ENCODE results near the gene DPM1.
"Not testable (repeated sequence)": the region's sequence is repeated elsewhere in the genome, so short reads cannot be mapped to it uniquely, and the experiment has no call there.

Gene DPM1

DNA sequence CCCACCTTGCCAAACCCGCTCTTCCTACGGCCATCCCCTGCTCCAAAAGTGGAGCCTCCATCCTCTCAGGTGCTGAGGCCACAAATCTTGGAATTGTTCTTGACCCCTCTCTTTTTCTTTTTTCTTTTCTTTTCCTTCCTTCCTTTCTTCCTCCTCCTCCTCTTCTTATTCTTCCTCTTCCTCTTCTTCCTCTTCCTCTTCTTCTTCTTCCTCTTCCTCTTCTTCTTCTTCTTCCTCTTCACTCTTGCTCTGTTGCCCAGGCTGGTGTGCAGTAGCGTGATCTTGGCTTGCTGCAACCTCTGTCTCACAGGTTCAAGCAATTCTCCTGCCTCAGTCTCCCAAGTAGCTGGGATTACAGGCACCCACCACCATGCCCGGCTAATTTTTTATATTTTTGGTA lies 20.2 kb upstream of the DPM1 start:
- DNase-seq: not testable (repeated sequence)

DNA sequence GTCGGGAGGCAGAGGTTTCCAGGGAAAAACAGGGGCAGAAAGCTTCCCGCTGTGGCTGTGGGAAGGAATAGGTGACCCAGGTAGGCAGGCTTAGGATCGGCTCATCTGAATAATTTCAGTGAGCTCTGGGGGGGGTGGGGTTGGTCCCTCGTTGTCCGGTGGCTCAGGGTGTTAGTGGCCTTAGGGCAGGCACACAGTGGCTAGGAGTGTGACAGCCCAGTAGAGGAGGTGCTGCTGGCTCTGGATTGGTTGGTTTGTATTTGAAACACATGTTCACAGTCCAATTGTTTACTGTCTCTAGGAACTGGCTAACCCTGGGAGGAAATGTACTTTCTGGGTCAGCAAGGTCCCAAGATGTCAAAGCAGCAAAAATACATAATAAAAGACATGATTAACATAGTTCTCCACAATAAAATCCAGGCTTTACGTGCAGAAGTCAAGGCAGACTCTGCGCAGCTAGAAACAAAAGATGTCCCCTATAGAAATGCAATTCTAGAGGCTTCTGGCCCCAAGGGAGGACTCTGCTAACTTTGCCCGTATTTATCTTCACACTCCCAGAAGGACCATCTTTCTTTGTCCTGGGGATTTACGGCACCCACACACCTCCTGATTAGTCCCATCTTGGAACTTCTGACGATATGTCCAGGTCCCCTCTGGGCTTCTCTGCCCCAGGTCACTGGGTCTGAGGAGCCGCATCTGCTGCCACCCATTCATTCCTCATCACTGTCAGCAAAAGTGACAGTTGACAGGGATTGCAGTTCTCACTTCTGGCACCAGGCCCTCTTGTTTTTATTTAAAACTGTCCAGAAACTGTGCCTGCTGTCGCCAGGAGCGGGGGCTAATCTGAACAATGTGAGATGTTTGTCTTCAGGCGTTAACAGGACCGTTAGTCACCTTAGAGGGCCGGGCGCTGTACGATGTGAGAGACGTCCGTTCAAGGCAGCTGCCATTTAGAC lies 19.0 kb upstream of the DPM1 start:
- DNase-seq: no peak

DNA sequence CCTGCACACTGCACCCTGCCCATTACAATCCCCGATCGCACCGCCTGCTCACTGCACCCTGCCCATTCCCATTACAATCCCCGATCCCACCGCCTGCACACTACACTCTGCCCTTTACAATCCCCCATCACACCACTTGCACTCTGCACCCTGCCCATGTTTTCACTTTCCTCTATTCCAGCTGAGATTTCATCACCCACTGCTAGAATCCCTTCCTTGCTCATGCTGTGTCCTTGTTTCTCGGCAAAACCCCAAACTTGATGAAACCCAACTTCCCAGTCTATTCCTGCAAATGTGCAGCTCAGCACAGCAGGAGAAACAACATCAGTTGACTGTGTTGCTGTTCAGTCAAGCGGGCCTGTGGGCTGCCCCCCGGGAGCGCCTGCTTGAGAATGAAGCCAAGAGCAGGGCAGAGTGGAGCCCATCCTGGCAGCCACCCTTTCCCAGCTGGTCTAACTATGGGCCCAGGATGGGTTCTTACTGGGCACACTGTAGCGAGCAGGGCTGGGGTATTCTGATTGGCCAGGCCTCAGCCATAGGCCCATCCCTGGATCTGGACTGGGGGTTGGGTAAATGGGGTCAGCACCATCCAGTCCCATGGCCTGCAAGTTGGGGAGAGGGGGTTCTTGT lies 17.5 kb upstream of the DPM1 start:
- DNase-seq: no peak

GRCh38 chr20:50969912-50970311 lies 11.6 kb upstream of the DPM1 start:
- DNase-seq: no peak

- no peak for DNase-seq
Observed at GRCh38 chr20:50969435-50969834, 11.1 kb upstream of the DPM1 start.

GRCh38 chr20:50968289-50968688 lies 10.0 kb upstream of the DPM1 start:
- DNase-seq: no peak

DNA sequence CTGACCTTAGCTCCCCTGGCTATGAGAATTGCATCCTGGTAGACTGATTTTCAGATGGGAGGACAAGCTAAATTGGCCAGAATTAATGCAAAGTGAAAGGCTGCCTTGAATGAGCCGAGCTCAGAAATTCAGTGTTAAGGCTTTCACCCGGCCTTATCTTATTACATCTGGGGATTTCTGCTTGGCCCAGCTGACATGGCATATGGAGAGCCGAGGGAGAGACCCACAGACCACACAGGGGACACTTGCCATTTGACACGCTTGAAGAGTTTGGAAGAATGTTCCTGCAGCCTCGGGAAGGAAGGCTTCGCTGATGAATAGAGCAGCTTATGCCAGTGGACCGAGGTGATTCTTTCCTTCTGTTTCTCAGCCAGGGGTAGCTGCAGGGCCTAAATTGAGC lies 9.3 kb upstream of the DPM1 start:
- no peak for DNase-seq

- DNase-seq: no peak
Observed at GRCh38 chr20:50959543-50960126, 1.3 kb upstream of the DPM1 start.

GRCh38 chr20:50958615-50959542 lies 547 bp upstream of the DPM1 start, which contains the start of gene MOCS3:
MOCS3 (plus strand) TSS chr20:50958818; CDS start chr20:50958843, 25 bp downstream.
- peak; percentile 87 for DNase-seq

DNA sequence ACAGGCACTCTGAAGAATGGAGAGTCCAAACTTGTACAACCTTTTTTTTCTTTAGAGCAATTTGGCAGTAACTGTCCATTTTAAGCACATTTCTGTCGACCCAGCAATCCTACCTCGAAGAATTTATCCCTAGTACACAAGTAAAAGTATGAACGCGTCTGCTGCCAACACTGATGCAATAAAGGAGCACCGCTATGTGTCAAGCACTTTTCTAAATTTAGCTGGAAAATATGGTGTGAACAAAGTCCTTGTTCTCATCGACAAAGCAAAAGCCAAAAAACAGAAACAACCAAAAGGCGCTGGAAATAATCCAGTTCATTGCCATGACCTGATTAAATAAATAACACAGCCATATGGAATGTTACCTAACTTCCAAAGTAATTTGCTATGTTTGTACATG lies 1.1 kb downstream of the DPM1 start:
- DNase-seq: no peak

GRCh38 chr20:50953821-50954220 lies 4.5 kb downstream of the DPM1 start:
- DNase-seq: no peak

DNA sequence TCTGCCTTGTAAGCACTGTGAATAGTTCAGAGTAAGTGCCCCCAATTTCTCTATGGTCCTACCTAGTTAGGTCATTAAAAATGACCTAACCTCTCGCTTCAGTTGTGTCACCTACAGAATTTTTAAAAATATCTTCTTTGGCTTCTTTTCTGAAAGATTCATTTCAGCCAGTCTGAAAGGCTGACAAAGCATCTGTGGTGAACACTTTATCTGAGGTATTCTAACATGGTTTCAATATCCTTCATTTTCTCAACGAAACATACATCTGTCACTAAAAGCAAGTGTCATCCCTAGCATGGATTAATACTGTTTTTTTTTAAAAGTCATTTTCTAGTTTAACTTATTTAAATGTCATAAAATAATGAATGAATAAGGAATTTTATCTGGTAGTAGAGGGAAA lies 5.1 kb downstream of the DPM1 start:
- no peak for DNase-seq

DNA sequence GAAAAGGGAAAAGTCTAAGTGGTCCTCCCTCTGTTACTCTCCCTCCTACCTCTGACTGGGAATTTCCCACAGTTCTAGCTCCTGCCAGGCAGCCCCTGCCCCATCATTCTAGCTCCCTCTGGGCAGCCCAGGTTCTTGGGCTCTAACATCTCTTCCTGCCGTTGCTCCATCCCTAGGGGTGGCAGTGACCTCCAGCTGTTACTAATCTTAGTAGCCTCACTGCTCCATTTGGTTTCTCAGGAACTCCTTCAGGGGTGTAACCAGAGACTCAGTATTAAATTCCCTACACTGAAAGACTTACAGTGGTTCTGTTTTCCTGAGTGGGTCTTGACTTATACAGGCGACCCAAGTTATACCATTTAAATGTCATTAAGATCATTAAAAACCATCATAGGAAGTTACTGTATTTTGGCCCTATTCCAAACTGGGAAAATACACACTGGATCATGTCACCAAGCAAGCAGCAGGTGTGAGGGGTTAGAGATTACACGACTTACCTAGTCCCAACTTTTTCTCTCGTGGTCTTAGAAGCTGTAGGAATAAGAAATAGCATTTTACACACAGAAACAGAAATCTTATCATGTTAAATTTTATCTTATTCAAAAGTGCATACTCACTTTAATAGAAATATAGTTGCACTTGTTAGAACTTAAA lies 10.1 kb downstream of the DPM1 start:
- DNase-seq: no peak

DNA sequence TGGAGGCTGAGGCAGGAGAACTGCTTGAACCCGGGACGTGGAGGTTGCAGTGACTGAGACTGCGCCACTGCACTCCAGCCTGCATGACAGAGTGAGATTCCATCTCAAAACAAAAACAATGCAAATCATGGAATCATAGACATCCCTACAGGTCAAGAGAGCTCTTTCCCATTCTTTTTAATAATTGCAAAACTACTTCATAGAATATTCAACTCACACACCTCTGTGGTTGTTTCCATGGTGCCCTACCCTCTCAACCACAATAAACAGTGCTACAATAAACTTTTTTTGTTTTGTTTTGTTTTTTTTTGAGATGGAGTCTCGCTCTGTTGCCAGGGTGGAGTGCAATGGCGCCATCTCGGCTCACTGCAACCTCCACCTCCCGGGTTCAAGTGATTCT lies 15.3 kb downstream of the DPM1 start:
- DNase-seq: no peak

DNA sequence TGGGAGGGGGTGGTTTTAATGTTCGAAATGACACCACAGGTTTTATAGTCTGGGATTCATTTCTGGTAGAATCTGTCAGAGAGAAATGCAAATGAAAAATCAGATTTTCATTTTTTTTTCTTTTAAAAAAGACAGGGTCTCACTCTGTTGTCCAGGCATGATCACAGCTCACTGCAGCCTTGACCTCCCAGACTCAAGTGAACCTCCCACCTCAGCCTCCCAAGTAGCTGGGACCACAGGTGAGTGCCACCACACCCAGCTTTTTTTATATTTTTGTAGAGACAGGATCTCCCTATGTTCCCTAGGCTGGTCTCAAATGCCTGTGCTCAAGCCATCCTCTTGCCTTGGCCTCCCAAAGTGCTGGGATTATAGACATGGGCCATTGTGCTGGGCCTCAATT lies 24.7 kb downstream of the DPM1 start:
- DNase-seq: no peak

DNA sequence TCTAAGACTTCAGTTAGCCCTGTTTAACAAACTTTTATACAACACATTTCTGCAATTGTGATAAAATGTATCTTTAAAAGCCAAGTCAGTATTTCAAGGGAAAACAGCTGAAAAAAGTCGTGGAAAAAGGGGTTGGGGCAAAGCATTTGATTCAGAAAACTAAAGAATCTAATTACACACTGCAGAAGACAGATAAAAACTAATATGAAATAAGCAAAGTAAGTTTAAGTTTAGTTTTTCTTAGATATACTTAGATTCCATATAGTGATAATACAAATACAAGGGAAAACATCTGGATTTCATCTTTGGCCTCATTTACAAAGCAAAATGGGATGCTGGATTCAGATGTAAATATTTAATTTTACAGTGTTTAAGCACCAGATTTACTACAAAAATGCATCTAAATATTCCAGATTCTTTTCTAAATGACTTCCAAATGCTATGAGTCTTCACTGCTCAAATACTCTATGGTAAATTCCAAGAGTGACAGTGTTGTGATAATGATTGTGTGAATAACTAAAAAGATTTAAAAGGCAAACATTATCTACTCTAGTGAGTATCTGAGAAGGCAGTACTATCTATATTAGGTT lies 25.5 kb downstream of the DPM1 start:
- DNase-seq: no peak

GRCh38 chr20:50932016-50932485 lies 26.3 kb downstream of the DPM1 start:
- DNase-seq: no peak

- DNase-seq: peak; percentile 69
Observed at GRCh38 chr20:50931306-50932015, 26.9 kb downstream of the DPM1 start, which contains the start of gene ADNP. ADNP (minus strand) TSS chr20:50931437; CDS start chr20:50903996, 27,441 bp downstream.

DNA sequence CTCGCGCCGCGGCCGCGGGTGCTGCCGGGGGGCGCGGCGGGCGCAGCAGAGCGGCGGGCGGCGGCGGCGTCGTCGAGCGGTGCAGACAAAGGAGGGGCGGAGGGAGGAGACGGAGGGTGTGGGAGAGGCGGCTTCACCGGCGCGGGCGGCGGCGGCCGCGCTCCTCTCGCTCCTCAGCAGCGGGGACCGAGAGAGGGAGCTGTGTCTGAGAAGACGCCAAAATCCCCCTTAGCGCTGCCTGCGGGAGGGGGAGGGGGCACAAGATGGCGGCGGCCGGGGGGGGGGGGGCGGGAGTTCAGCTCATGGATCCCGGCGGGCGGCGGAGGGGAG lies 27.4 kb downstream of the DPM1 start:
- no peak for DNase-seq

GRCh38 chr20:50930139-50930975 lies 28.0 kb downstream of the DPM1 start:
- no peak for DNase-seq

Data from DMS79 (cell line).